CD4-positive, alpha-beta T cell treated with Interleukin-4 for 4 hours (primary cell): ENCODE measurements around the gene CBY2.

Experiments
- DNase-seq: peaks from one replicate; pipeline ENCODE4 v3.0.0-alpha.2; 2020

The CBY2 gene

DNA sequence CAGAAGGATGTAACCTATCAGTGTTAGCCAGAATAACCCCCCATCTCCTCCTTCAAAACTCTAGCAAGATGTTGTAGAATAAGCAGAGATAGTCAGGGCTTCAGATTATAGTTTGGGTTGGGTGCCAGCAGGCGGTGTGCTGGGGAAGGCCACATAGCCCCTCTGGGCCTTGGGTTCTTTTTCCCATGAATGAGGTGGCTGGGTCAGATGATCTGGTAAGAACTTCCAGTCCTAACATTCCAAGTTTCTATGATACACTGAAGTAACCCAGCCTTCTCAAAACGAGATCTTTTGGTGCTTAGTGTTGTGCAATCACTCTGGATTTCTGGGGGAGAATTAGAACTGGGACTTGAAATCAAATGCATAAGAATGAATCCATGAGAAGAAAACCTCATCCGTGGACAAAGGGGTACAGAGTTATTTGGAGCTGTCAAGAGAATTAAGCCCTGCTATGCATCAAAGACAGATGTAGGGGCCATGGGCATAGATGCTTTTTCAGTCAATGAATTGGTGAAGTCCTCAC lies 810 bp downstream of the CBY2 start:
- DNase-seq = no peak

DNA sequence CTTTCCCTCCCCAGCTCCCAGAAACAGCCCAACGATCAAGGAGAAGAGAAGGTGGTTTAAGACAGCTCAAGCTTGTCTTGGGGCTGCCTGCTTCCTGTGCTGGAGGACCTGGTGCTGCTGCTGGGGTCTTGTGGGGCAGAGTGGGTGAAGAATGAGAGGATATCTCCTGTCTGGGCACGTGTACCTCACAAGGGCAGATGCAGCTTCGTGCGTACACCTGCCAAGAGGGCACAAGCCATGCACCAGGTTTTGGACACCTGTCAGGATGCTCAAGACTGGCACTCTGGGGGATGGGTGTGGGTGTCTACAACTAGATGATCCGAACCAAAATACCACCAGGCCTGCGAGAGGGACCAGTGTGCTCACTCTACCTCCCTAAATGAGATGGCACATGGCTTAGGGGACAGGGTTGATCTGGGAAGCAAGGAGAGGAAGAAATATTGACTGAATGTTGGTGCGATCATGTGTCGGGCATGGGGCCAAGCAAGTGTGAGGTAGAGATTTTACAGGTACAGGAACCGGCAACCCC lies 2.2 kb downstream of the CBY2 start:
- no peak for DNase-seq

DNA sequence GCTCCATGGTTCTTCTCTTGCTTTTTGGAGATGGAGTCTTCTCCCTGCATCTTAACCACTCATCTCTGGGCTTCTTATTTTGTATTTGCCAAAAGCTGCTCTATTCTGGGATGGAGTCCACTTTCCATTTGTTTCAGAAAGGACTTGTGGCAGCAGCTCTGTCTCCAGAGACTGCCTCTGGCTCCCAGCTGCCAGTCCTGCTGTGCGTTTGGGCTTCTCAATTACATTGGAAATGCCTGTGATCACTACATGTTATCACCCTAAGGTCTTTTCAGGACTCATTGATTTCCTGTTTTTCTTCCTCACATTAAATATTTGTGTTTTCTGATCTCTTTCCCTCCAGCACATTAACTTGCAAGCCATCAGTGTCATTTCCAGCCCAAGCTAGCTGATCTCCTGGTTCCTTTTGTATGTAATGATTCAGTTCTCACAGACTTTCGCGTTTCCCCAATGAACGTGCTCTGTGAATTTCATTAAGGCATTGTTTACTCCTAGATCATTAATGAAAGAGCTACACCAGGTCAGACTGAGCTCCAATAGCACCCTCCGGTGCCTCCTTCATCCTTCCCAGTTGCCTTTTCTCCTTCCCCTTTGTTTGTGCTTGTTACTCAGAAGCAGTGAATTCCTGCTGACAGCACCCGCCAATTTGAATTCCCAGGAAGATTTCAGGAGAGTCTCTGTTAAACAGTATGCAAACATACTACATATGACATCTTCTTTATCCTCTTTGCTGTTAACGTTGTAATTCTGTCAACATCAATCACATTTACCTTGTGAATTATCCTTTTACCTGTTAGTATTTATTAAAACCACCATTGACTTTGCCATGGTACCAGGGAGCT lies 3.0 kb downstream of the CBY2 start:
- no peak for DNase-seq

DNA sequence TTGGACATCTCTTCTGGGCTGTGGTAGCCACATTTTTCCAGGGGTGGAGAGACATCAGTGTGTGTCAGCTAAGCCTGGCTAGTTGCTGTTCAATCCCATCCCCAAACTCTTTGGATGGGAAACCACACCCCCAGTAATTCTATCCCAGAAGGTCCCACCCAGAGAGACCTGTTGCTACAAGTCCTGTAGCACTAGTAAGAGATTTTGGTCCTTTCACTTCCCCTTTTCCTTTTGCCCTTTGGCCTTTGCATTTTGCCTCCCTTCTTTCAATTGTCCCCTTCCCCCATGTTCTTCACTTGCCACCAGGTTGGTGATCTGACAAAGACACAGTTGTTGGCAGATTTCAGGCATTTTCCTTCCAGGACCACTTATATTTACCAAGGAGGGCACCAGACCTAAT lies 3.8 kb downstream of the CBY2 start:
- DNase-seq = no peak

DNA sequence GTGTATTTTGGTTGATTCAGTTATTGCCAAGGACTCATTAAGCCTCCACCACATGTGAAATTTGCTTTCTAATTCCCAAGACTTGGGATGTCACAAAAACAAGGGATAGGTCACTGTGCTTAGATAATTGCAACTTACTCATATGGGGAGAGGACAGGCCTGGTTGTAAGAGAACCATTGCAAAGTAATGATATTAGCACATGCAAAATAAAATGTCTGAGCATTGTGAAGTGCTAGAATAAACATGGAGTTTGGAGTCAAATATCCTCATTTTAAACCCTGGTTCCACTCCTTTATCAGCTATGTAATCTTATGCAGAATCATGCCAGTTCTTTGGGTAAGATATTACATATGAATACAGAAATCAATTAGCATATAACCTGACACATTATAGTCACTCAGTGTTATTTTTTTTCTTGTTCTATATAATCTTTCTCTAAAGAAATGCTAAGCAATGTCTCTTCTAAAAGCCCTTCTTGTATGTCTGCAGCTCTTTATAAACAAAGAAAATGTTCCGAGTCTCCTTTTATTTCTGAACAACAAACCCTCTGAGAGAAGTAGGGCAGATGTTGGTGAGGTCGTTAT lies 5.5 kb downstream of the CBY2 start:
- no peak for DNase-seq

DNA sequence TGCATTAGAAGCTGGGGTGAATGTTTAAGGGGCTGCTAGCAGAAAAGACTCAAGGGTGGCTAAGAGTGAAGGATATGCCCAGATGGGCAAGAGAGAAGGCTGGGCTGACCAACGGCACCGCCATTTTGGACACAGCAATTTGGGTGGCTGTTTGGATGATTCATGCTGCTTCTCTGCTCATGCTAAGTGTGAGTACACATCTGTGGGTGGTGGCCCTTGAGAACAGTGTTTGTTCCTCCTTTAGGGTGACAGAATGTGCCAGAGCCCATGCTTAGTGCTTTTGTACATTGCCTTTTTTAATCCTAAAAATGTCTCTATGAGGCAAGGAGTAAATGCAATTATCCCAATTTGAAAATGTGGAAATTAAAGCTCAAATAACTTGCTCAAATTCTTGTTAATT lies 9.8 kb downstream of the CBY2 start:
- DNase-seq = no peak

DNA sequence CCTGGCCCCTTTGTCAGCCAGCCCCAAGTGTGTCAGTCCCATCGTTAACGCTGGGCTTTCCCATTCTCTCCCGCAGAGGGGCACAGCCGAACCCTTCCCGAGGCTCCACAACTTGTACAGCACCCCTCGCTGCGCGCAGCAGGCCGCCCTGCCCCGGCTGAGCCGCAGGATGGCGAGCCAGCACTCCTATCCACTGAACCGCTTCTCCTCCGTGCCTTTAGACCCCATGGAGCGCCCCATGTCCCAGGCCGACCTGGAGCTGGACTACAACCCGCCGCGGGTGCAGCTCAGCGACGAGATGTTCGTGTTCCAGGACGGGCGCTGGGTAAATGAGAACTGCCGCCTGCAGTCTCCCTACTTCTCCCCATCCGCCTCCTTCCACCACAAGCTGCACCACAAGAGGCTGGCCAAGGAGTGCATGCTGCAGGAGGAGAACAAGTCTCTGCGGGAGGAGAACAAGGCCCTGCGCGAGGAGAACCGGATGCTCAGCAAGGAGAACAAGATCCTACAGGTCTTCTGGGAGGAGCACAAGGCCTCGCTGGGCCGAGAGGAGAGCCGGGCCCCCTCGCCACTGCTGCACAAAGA lies 11.1 kb downstream of the CBY2 start:
- DNase-seq = no peak

DNA sequence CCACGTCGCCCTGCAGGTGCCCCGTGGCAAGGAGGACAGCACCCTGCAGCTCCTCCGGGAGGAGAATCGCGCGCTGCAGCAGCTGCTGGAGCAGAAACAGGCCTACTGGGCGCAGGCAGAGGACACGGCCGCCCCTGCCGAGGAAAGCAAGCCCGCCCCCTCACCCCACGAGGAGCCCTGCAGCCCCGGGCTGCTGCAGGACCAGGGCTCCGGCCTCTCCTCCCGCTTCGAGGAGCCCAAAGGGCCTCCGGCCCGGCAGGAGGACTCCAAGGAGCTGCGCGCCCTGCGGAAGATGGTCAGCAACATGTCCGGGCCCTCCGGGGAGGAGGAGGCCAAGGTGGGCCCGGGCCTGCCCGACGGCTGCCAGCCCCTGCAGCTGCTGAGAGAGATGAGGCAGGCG lies 11.6 kb downstream of the CBY2 start:
- DNase-seq = no peak

DNA sequence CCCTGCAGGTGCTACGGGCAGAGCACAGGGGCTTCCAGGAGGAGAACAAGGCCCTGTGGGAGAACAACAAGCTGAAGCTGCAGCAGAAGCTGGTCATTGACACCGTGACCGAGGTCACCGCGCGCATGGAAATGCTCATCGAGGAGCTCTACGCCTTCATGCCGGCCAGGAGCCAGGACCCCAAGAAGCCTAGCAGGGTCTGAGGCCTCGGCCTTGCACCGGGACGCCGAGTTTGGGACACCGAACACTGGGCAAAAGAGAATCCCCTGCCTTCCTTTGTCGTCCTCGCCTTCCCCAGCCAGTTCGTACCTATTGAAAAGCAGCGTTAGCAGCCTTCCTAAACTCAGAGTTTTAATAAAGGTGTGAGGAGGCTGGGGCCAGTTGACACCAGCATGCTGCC lies 12.1 kb downstream of the CBY2 start:
- no peak for DNase-seq

DNA sequence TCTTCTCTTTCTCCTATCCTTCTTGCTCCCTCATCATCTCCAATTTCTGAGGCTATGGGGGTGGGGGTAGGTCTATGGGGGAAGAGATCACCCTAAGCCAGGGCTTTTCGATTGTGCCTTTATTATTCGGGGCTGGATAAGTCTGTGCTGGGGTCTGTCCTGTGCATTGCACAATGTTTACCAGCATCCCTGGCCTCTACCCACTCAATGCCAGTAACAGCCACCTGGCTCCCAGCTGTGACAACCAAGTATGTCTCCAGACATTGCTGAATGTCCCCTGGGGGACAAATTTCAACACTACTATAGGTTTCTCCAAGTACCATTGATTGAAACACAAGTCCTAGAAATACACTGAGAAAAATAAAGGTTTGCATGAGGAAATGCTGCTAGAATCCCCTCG lies 13.2 kb downstream of the CBY2 start:
- DNase-seq = no peak

DNA sequence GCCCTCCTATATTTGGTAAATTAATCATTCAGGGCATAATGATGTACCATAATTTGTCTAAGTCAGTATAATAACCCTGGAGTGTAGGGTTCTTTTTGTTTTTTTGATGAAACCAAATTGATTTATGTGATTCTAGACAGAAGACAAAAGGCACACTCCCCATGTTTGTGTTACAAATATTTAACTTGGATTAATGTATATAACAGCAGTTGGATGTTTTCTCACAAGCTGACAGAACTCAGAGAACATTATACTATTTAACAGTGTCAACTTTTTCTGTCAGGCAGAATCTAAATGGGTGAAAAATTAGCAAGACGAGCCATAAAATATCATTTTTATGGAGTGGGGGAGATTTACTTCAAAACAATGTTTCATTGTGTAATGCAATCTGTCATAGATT lies 15.2 kb downstream of the CBY2 start:
- DNase-seq = no peak

DNA sequence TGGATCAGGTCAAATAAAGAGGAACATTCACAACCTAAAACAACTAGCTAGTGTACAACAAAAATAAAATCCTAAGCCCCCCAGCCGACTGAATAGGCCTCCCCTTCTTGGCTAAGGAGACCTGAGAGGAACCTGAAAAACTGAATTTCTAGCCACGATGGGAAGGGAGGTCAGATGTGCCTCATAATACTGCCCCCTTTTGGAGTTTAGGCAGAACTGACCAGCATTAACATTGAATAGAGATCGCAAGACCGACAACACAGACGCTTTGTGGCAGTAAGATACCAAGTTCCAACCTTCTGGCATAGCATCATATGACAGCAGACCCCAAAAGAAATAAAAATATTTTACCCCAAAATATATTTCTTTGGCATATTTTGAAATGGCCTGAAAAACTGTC lies 15.9 kb downstream of the CBY2 start:
- no peak for DNase-seq

DNA sequence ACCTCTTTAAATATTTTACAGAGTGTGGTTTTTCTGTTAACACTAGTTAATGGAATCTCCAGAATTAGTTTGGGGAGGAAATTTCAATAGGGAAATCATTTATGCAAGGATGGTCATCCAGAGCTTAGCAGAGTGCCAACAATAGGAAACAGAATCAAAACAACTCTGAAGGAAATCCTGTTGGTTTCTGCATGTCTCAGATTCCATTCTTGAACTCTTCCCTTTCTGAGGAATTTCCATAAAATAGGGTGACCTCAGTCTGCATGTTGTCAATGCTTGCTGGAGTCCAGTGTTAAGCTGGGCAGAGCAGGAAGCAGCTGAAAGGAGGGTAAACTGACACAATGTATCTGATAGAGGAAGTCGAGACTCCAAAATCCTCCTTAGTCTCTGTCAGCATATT lies 16.9 kb downstream of the CBY2 start:
- DNase-seq = no peak

DNA sequence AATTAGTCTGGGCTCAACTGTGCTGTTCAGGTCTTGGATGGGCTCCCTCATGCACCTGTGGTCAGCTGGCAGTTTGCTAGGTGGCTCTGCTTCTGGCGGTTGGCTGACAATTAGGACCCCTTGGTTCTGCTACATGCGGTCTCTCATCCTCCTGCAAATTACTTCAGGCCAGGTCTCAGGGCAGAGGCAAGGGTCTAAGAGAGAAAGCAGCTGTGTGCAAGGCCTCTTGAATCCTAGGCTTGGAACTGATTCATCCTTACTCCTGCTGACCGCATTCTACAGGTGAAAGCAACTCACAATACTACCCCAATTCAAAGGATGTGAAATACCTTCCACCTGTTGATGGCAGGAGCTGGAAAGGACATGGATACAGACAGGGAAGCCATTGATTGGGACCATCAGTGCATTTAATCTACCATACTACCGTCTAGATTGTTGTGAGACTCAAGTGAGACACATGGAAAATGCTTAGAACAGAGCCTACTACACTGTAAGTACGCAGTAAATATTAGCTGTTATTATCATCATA lies 19.1 kb downstream of the CBY2 start:
- DNase-seq = no peak

DNA sequence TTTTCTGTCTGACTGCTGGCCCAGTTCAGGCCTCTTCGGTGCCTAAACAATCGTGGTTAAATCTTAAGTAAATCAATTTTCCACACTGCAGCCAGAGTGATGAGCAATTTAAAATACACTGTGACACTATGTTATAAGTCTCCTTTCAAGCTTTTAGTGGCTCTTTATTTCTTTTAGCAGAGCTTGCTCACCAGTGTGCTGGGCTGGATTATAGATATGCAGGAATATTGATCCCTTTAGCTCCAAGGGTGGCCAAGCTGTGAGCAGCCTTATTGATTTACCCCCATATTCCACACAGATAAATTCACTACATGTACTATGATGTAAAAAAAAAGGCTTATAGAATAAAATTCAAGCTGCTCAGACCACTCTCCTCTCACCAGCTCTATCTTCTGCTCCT lies 21.7 kb downstream of the CBY2 start:
- DNase-seq = no peak

DNA sequence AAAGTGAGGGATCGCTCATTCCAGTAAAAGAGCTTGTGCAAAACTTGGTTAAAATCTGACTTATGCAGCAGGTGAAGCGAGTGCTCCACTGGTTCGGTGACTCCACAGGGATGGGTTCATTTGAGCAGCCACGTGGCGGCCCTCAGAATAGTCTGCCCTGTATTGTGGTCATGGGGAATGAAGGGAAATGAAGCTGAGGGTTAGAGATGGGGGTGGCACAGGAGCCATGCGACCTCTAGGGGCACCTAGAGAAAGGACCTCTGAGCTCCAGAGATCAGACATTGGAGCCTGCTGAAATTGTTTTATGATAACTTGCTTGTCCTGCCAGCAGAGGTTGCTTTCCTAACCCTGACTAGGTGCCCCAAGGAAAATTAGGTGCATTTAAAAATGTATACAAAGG lies 26.6 kb downstream of the CBY2 start:
- no peak for DNase-seq

DNA sequence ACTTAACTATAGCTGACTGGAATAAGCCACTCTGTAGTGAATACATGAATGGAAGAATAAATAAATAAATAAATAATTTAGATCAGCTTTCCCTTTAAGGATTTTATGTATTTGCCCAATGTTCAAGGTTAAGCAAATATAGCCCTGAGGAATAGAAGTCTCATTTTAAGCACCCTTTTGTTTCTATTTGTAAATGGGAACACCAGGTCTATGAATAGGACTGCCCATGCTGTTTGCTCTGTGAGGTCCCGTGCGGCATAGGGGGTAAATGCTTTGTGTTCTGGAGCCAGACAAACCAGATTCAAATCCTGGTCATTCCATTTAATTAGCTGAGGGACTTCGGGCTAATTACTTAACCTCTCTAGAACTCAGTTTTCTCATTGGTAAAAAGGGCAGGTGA lies 29.3 kb downstream of the CBY2 start:
- DNase-seq = no peak

DNA sequence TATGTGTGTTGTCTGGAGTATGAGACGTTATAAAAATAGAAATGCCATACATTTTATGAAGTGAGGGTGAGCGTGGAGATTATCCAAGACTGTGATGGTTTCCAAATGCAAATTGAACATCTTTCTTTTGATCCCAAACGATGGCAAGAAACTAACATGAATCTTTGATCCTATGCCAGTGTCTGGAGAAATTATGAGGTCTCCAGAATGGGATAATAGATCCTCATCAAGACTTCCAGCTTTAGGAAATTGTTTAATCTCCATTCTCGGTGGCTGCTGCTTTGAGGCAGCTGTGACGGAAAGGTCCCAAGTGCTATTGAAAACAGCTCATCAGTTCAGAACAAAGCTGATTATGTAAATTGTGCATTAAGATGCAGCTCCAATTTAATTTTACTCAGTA lies 30.8 kb downstream of the CBY2 start:
- no peak for DNase-seq

DNA sequence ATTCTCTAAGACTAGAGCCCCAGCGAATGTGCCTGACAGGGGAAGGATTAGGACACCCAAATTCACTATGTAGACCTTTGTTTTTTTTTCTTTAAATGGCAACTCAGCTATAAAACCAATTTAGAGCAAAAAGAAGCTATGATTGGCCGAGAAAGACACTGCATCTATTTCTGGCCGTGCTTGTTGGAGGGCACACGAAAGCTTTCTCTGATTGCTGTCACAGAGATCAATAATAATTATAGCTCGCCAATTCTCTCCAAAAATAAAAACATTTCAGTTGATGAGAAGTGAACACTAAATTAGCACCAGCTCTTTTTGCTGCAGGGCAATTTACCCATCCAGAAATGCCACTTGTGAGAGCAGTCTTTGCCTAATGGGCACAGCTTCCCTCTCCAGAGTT lies 31.2 kb downstream of the CBY2 start:
- DNase-seq = no peak

DNA sequence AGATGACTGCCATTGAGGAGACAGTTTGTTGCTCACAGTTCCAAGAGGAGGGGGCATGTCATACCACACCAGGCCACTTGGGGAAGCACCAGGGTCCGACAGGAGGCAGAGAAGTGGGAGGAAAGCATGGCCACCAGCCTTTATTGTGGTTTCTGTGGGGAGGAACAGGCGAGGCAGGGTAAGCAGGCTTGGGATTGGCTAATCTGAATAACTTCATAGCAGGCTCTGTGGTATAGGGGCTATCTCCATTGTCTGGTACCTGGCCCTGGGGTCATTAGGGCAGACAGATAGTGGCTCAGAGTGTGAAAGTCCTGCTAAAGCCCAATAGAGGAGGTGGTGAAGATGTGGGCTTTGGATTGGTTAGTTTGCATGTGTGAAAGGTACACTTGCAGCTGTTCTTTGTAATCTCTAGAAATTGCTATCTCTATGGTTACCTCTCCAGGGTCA lies 35.5 kb downstream of the CBY2 start:
- DNase-seq = no peak

DNA sequence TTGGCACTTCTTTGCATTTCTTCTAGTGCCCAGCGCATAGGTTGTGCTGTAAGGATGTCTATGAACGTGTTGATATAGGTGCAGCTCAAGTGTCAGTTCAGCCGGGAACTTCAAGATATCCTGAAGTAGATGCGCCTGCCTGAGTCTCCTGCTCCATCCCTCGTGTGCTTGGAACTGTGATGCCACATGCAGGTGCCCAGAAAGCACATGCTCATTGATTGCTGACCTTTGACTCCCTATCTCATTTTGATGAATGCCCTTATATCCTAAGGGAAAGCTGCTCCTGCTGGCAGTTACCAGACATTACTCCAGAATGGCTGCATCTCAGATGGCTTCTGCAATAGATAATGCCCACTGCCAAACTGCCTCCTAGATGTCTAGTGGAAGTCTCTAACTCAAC lies 40.9 kb downstream of the CBY2 start:
- no peak for DNase-seq

DNA sequence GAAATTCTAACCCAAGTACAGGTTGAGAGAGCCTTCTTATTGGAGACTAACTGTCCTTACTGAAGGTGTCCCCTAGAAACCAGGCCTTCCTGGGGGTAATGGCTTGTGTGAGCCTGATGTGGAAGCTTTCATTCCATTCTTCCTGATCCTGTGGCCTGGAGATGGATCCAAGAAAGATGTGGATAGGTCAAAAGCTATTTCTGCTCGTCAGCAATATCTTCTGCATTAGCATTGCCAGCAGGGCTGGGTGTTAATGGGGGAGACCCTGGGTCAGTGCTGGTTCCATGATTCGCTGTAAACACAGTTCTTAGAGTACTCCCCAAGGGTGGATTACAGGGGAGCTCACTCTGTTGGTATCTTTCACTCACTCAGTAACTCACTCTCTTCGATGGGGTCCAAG lies 42.9 kb downstream of the CBY2 start:
- DNase-seq = no peak

DNA sequence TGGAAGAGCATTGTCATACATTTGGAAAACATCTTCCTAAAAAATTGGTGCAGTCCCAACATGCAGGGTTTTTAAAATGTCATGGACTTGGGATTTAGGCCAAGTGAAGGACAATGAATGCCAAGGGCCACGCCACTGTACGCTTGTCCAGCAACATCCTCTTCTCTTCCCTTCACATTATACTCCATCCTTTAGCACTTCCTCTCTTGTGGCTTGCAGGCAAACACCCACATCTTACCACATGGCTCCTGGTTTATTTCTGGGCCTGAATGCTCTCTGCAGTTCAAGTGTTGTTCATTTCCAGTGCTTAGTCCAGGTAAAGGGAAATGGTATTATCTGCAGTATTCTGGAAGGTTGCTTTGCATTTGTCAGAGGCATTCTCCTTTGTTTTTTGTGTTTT lies 45.0 kb downstream of the CBY2 start:
- no peak for DNase-seq
